ENCODE data around the gene TMEM256.

The TMEM256 gene

DNA sequence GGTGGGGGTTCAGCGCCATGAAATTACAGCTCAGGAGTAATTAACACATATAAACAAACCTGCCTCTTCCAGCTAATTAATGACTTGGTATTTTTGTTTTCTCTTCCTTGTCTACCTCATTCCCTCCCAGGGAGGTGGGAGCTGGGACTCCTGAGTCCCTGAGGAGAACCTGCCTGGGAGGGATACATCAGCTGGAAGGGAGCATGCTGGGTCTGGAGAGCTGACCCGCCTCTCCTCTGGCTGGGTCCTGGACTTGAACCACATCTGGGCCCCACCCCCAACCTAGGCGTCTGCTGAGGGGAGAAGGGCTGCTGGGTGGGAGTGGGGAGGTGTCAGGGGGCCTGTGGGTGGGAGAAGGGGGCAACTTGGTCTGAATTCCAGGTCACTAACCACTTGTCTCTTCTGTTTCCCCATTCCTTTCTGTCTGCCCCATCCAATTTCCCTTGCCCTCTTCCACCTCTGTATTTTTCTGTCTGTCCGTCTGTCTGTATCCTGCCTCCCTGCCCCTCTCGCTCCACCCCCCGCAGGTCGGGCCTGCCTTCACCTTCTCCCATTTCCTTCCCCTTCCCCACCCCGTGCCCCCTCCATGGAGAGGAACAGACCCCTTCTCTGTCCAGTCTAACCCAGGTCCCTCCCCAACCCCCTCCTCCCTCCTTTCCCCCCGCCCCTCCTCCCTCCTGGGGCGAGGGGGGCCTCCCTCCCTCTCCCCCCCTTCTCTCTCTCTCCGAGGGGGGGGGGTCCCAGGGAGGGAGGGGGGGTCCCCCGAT lies 3.8 kb upstream of the TMEM256 start, which contains the start of gene NLGN2:
TSS of gene NLGN2 (plus strand) at position 361 of the 767 bp plus-strand sequence. CDS start 411 bp downstream, outside the sequence.
- DNase-seq: no peak

DNA sequence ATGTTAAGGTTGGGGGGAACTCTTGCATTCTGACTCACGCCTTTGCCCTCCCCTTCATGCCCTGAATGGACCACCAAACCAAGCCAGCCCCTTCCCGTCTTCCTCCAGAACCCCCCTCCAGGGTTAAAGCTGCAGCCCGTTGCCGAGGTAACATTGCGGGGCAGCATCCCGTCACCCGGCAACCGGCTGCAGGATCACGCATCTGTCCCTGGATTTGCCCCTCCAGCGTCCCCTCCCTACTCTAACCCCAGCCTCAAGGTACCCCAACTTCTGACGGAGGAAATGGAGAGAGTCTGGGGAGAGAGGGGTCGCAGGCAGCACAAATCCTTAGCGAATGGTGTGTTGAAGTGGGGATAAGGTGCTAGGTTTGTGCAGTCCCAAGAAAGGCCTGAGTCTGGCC lies 3.2 kb upstream of the TMEM256 start:
- DNase-seq: no peak

DNA sequence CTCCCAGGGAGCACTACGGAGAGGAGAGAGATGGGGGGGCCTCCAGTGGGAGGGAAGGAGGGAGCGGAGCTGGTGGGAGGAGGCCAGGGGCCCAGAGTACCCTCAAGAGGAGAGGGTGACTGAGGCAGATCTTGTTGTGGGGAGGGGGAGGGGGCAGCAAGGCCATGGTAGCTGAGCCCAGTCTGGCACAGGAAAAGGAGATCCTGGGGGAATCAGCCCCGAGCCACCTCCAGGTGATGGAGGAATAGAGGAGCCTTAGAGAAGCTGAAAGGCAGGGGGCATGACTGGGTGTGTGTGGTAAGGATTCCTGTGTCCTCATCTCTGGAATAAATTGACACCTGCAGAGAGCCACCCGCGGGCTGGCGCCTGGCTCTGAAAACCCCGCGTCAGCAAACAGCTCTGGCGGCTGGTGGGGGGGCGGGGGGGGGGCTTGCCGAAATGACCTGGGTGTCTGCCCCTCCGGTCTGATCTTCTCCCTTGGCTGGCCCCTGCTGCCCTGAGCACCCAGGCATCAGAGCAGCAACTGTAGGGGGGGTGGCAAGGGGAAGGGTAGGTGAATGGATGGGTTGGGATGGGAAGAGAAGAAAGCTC lies 2.4 kb upstream of the TMEM256 start:
- DNase-seq: no peak

DNA sequence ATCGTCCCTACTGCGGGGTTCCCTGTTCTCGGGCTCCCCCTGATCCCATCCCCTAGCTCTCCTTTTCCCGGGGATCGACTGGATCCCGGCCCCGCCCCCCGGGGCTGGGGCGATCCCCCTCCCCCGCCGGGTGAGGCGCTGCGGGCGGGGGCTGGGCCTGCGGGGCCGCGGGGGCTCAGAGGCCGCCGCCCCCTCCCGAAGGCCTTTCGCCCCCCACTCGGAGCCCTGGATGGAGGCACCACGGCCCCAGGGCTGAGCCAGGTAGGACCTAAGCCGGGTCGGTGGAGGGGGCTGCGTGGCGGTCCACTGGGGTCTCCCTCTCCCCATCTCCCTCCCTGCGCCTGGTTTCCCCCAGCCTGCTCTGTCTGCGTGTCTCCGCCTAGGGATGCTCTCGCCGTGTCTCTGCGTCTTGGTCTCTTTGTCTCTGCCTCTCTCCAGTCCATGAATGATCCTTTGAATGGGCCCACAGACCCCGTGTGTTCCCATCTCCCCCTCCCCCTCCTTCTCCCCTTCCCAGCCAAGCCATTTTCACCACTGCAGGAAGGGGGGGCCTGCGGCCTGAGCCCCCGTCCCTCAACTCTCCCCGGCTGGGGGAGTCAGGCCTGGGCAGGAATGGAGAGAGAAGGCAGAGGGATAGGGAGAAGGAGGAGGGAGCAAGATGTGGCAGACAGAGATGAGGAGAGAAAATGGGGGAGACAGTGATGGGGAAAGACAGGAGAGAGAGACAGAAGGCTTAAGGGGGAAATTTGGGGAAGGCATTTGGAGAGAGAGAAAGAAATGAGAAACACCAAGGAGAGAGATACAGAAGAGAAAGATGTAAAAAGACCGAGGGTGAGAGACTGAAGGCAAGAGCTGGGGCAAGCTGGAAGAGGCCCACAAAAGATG lies 1.7 kb upstream of the TMEM256 start:
- no peak for DNase-seq

DNA sequence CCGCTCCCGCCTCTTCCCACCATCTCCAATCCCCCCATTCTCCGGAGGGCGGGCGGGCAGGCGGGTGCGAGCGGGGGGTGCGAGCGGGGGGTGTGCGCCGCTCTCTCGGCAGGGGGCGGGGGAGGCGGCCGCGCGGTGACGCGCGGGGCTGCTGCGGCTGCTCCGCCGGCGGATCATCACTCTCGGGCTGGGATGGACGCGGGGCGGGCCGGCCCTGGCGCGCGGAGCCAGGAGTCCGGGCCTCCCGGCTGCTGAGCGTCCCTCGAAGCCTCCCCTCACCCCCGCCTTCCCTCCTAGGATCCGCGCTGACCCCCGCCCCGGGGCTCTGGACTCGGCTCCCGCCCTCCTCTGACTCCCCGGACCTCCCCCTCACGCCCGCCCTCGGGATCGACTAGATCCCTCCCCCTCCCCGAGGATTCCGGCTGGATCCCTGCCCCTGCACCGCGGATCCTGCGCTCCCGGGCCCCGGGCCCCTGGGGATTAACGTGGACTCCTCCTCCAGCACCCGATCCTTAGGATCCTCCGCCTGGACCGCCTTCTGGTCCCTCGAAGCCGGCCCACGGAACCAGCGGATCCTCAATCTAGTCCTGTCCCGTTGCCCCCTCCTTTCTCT lies 946 bp upstream of the TMEM256 start:
- DNase-seq: peak; percentile 31

DNA sequence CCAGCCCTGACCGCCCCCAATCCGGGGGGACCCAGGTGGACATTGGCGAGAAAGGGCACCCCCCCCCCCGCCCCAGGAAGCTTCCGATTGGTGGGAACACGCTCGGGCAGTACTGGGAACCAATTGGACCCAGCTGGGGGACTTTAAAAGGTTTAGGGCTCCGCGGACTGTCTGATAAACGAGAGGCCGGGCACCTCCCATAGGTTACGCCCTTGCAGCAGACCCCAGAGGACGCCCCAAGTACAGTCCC lies 245 bp downstream of the TMEM256 start:
- DNase-seq: no peak

DNA sequence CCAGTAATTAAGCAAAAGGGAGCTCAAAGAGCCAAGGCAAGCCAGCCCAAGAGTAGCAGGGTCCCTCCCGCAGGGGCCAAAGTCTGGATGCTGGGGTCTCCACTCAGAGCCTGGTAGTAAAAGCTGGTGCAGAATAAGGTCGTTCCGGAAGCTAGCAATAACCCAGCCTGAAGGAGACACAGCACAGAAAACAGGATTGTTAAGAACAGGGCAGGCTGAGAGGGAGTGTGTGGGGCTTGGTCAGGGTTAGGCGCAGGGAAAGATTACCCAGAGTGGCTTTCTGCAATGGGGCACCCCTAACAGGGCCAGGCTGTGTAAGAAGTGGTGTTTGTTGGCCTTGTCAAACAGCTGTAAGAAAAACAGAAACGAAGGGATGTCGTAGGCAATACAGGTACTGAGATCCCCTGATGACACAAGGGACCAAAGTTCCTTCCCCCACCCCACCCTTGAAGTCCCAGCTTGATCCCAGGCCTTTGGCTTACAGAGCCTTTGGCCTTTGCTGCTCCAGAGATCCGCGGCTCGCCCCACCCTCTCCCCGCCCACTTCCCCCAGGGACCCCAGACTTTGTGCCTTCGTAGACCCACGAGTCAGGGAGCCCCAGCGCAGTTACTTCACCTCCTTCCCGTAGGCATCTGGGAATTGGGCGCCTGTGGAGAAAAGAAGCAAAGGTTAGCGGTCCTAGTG lies 712 bp downstream of the TMEM256 start:
- DNase-seq: no peak

DNA sequence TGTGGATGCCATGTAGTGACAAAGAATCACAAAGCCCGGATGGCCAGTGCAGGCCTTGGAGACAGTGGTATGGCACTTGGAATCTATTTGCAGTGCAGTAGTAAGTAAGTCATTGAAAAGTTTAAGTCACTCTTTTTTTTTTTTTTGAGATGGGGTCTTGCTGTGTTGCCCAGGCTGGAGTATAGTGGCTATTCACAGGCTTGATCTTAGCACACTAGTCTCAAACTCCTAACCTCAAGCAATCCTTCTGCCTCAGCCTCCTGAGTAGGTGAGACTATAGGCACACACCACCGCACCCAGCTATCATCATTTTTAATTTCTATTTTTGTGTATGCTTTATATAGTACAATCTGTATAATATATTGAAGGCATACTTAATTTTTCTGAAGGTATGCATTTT lies 5.3 kb downstream of the TMEM256 start:
- no peak for DNase-seq

DNA sequence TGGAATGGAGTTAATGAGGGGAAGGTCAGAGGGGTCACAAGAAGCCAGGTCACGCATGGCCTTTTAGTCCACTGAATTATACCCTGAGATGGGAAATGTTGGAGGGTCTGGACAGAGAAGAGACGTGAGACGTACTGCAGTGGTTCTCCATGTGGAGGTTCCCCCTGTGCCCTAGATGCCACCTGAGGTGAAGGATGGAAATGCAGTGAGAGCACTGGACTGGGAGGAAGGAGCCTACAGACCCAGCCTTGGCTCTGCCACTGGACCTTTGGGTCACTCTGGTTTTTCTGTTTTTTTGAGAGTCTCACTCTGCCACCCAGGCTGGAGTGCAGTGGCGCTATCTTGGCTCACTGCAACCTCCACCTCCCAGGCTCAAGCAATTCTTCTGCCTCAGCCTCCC lies 7.8 kb downstream of the TMEM256 start:
- DNase-seq: no peak

DNA sequence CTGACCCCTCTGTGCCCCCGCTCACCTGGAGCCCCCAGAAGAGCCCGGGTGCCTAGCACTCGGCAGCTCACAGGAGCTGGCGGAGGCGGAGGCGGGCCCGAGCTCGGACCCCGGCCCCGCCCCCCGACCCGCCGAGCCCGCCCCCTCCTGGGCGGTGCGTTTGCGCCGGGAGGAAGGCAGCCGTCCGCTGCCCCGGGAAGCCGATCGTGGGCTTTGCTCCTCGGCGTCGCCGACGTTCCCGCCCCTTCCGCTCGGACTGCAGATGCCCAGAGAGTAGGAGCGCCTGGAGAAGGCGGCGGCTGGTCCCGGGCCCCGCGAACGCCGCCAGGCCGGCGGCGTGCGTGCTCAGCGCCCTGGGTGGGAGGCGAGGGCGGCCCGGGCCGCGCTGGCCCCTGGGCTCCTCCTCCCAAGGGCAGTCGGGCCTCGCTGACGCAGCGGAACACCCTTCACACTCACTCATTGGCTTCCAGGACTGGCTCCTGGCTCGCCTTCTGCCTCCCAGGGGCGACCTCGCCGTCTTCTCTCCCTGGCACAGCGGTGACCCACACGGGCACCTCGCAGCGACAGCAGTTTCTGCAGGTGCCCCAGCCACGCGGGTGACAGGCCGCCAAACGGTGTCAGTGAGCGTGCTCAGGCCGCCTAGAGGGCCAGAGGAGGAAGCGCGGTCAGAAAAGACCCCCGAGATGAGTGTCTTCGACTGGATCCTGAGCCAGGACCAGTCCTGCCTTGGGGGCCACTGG lies 9.3 kb downstream of the TMEM256 start, which contains the start of gene PLSCR3:
TSS of gene PLSCR3 (minus strand) at position 74 of the 740 bp plus-strand sequence. CDS start 415 bp downstream, outside the sequence.
- peak; percentile 89 for DNase-seq

DNA sequence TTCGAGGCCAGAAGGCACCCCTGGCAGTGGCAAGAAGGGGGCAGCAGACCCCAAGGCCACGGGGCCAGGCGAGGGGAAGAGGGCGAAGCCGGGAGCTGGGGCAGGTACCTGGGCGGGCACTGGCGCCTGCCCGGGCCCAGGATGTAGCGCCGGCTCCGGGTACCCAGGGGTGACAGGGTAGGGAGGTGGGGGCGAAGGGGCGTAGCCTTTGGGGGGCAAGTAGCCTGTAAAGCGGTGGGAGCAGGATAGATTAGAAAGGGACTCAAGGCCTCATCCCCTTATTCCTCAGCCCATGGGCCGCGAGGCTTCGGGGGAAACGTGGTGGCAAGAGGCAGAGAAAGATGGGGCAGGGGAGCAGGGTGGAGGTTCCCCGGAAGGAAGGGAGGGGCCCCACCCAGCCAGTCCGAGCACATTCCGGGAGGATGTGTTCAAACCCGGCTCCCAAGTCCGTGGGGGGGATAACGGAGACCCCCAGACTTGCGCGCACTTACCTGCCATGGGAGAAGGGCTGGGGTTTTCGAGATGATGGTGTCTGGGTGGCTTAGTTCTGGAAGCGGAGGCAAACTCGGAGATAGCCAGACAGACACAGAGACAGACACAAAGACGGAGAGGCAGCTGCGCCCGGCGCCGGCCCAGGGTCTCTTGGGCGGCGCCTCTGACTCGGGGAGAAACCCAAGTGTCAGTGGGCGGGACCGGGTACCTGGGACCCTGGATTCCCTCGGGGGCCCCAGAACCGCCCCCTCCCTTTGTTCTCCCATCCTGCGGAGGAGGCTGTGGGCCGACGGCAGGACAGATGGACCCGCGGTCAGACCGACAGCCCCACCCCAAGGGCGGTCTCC lies 10.1 kb downstream of the TMEM256 start:
- DNase-seq: no peak

DNA sequence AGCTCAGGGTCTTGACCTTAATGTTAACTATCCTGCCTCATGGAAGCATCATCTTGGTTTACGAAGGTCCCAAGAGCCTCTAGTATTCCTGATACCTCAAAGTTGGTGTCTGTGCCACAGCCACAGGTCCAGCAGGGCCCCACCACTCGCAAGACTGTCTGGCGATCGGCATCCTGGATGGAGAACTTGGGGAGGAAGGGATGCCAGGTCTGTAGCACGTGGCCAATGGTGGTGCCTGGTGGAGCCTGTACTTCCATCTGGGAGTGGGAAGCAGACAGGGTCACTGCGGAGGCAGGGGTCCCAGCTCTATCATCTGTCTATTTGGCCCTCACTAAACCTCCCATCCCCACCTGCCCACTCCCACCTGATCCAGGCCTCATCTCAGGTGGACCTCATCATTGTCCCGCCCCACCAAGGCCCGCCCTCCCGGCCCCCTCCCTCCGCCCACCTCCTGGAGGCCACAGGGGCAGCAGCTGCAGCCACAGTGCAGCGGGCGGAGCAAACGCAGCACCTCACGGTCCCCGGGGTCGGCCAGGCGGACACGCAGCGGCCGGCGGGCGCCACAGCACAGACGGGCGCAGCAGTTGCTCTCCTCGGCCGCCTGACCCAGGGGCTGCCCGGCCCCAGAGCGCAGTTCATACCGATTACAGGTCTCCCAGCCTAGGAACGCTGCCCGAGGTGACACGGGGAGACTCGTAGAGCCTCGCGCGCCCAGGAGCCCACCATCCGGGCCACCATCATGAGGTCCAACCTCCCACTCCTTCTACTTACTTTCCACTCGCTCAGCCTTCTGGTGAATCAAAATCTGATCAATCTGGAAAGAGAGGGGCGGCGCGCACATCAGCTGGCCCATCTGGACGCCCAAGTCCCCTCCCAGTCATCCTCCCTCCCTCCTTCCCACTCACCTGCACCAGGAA lies 10.9 kb downstream of the TMEM256 start:
- DNase-seq: no peak

DNA sequence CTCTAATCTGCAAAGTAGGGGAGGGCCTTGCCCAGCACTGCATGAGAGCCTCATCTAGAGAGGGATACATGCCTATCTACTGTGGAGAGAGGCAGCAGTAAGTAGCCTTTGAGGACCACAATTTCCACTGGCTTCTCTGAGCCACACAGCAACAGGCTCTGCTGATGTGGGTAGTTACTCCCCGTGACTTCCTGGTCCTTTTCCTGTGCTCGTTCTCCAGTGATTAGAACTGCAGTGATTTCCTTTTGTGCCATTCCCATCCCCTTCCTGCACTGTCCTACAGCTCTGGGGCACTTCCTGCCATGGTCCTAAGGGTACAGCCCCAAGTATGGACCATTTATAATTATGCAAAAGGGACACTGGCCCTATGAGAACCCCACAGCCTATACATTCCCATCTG lies 12.6 kb downstream of the TMEM256 start:
- no peak for DNase-seq

DNA sequence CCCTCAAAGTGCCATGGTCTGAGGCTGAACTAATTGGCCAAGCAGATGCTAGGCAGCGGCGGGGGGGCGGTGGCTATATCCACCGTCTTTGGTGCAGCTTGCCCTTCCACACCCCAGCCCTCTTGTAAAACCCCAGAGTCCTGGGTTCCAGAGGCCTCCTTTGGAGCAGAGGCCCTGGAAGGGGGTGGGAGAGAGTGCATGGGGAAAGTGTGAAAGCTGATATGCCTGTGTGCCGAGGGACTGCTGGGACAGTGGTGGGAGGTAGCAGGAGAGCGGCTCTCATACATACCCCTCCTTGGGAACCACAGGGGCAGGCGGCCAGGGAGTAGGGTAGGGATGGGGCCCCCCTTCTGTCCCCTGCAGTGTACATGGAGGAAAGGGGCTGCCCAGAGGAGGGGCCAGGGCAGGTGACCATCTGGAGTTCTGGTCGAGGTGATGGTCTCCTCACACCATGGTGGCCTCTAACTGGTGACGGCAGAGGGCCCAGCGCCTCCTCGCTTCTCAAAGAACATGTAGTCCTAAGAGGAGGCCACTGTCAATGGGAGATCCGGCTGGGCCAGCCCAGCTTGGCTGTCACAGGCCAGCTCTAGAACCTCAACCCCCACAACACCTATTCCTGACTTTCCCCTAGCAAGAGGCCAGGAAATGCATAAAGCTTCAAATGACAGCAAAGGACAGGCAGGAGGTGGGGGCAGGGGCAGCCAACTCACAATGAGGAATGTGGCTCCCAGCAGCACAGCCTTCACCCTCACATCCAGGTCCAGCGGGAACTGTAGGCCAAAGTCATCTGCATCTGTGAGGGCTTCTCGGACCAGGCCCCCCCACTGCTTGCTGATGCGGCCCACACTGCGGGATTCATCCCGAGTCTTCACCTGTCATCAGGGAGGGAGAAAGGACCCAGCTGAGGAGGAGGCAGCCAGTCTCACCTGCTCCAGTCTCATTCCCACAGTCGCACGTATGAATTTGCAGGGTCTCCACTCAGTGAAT lies 13.7 kb downstream of the TMEM256 start:
- no peak for DNase-seq

DNA sequence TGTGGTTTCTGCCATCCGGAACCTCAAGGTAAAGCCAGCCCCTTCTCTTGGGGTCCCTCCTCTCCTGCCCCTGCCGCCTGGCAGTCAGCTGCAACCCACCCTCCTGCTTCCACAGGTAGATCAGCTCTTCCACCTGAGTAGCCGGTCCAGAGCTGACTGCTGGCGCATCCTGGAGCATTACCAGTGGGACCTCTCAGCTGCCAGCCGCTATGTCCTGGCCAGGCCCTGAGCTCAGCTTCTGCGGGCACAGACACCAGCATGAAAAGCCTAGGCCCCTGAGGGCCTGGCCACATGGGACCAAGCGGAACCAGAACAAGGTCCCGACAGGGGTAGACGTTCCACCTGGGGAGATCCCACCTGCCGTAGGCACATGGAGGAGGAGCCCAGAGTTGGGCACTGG lies 15.0 kb downstream of the TMEM256 start:
- DNase-seq: no peak

DNA sequence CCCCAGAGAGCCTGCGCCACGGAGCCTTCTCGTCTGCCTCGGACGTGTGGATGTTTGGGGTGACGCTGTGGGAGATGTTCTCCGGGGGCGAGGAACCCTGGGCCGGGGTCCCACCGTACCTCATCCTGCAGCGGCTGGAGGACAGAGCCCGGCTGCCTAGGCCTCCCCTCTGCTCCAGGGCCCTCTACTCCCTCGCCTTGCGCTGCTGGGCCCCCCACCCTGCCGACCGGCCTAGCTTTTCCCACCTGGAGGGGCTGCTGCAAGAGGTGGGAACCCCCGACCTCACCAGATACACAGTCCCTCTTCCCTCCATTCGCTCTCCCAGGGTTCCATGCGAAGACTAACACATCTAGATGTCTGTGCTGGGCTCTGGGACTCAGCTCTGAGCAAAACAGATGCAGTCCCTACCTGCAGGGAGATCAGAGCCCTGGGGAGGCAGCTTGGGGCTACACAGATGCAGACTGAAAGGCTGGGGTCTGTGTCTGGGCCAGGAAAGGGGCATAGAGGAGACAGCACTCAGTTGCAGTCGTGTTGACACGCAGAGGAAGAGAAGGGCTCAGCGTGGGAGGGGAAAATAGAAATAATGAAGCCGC lies 19.3 kb downstream of the TMEM256 start:
- DNase-seq: no peak

DNA sequence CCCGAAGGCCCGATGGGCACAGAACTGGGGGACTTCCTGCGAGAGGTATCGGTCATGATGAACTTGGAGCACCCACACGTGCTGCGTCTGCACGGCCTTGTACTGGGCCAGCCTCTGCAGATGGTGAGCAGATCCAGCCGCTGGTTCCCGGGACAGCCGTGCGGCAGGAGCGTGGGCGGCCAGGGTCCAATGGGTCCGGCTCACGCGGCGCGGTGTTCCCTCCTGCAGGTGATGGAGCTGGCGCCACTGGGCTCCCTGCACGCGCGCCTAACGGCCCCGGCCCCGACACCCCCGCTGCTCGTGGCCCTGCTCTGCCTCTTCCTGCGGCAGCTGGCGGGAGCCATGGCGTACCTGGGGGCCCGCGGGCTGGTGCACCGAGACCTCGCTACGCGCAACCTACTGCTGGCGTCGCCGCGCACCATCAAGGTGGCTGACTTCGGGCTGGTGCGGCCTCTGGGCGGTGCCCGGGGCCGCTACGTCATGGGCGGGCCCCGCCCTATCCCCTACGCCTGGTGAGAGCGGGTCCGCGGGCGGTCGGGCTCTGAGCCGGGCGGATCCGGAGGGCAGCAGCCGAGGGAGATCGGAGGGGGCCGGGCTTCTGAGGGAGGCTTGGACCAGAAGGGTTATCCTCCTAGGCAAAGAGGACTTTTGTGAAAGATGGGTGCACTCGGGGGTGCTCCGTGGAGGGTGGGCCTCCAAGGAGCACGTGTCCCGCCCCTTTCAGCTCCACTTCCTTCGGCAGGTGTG lies 20.0 kb downstream of the TMEM256 start:
- peak; percentile 40 for DNase-seq

All from fibroblast of skin of back (primary cell).